Osteocyte (in vitro differentiated cells): ENCODE measurements around the gene CYP27A1. TPM values are rescaled to one million over a fixed set of nuclear protein-coding genes. Genes with fewer than 3 reads are reported as not detected.
A peak's percentile ranks its signal among the peaks of the same experiment; 100 is the strongest.

ENCODE experiments used
- DNase-seq: peaks from one replicate; pipeline ENCODE4 v3.0.0; 2021; ENCODE audit warnings: mixed read lengths; ENCODE audit not compliant: unreplicated experiment; ENCODE audit errors: extremely low spot score
- H3K27ac Mint-ChIP-seq: one replicate; pipeline ENCODE4 v1.8.0; 2021; ENCODE audit warnings: mild to moderate bottlenecking, mixed read lengths; ENCODE audit not compliant: unreplicated experiment
- H3K27me3 Mint-ChIP-seq: one replicate; pipeline ENCODE4 v1.8.0; 2021; ENCODE audit warnings: mixed read lengths; ENCODE audit not compliant: unreplicated experiment
- H3K36me3 Mint-ChIP-seq: one replicate; pipeline ENCODE4 v1.8.0; 2021; ENCODE audit warnings: mixed read lengths; ENCODE audit not compliant: unreplicated experiment
- H3K4me1 Mint-ChIP-seq: one replicate; pipeline ENCODE4 v1.8.0; 2021; ENCODE audit warnings: mixed read lengths; ENCODE audit not compliant: unreplicated experiment
- H3K4me3 Mint-ChIP-seq: one replicate; pipeline ENCODE4 v1.8.0; 2021; ENCODE audit warnings: mild to moderate bottlenecking, moderate library complexity, mixed read lengths; ENCODE audit not compliant: unreplicated experiment
- H3K9me3 Mint-ChIP-seq: one replicate; pipeline ENCODE4 v1.8.0; 2021; ENCODE audit warnings: mixed read lengths; ENCODE audit not compliant: unreplicated experiment
- CTCF ChIP-seq: fragments of 200-600 bp; sonication (generic); IDR thresholded peaks from 2 replicates; pipeline ENCODE4 v1.5.0; 2021; ENCODE audit warnings: antibody characterized with exemption, mild to moderate bottlenecking, moderate library complexity
- total RNA-seq: library from RNA; stranded (reverse); gene quantifications from 2 replicates; pipeline ENCODE4 v1.2.1, GENCODE V29; 2021

The CYP27A1 gene
- total RNA-seq, 1 donor from 2014 or later = 3.2 TPM

GRCh38 chr2:218814540-218815243 lies 32.7 kb downstream of the CYP27A1 start:
- Mint-ChIP-seq H3K36me3 (peaks cover 9% of the 10 kb centered on the region), H3K9me3 (no peaks in the 10 kb centered on the region), H3K4me3 (no peak overlapping the region), H3K27me3 (peaks cover 9% of the 10 kb centered on the region), H3K4me1 (no peaks in the 10 kb centered on the region), H3K27ac (no peak overlapping the region)
- no peak for DNase-seq
- no peak for TF ChIP-seq CTCF

- TF ChIP-seq CTCF = no peak
- no peak for DNase-seq
- H3K4me1 Mint-ChIP-seq = no peaks in the 10 kb centered on the region
- H3K4me3 Mint-ChIP-seq = no peak overlapping the region
- peaks cover 9% of the 10 kb centered on the region for H3K36me3 Mint-ChIP-seq
- no peaks in the 10 kb centered on the region for H3K9me3 Mint-ChIP-seq
- H3K27me3 Mint-ChIP-seq = peaks cover 9% of the 10 kb centered on the region
- no peak overlapping the region for H3K27ac Mint-ChIP-seq
These were observed 33.3 kb downstream of the CYP27A1 start for GRCh38 chr2:218815244-218815637.

- H3K36me3 Mint-ChIP-seq = peaks cover 9% of the 10 kb centered on the region
- H3K27ac Mint-ChIP-seq = no peak overlapping the region
- no peak overlapping the region for H3K4me3 Mint-ChIP-seq
- DNase-seq = no peak
- no peak for TF ChIP-seq CTCF
- no peaks in the 10 kb centered on the region for H3K9me3 Mint-ChIP-seq
- H3K4me1 Mint-ChIP-seq = no peaks in the 10 kb centered on the region
- peaks cover 9% of the 10 kb centered on the region for H3K27me3 Mint-ChIP-seq
These were observed 33.7 kb downstream of the CYP27A1 start for GRCh38 chr2:218815649-218816048.

GRCh38 chr2:218816561-218817011 lies 34.6 kb downstream of the CYP27A1 start:
- peak; percentile 46 for DNase-seq
- H3K36me3 Mint-ChIP-seq = peaks cover 9% of the 10 kb centered on the region
- peaks cover 14% of the 10 kb centered on the region for H3K27me3 Mint-ChIP-seq
- no peak overlapping the region for H3K4me3 Mint-ChIP-seq
- H3K27ac Mint-ChIP-seq = no peak overlapping the region
- no peaks in the 10 kb centered on the region for H3K9me3 Mint-ChIP-seq
- no peak for TF ChIP-seq CTCF
- H3K4me1 Mint-ChIP-seq = no peaks in the 10 kb centered on the region

GRCh38 chr2:218819093-218819492 lies 37.1 kb downstream of the CYP27A1 start:
- DNase-seq = peak; percentile 27
- Mint-ChIP-seq H3K4me3 (no peak overlapping the region), H3K4me1 (no peaks in the 10 kb centered on the region), H3K27me3 (peaks cover 27% of the 10 kb centered on the region), H3K27ac (no peak overlapping the region), H3K36me3 (peaks cover 9% of the 10 kb centered on the region), H3K9me3 (no peaks in the 10 kb centered on the region)
- no peak for TF ChIP-seq CTCF
